HepG2 (cell line): Measurements from ENCODE around the gene MIF4GD. TPM values are rescaled to one million over a fixed set of nuclear protein-coding genes. Genes with fewer than 3 reads are reported as not detected.

Source experiments
- JUND ChIP-seq: sonication (generic); formaldehyde crosslinking; IDR thresholded peaks from 2 replicates; pipeline ENCODE4 v1.8.0; 2022; ENCODE audit warnings: mild to moderate bottlenecking, missing genetic modification reagents
- ONECUT2 ChIP-seq: sonication (generic); formaldehyde crosslinking; IDR thresholded peaks from 2 replicates; pipeline ENCODE4 v1.4.0; 2020; ENCODE audit warnings: missing genetic modification reagents
- RARG ChIP-seq: sonication (generic); formaldehyde crosslinking; IDR thresholded peaks from 2 replicates; pipeline ENCODE4 v1.4.0; 2020; ENCODE audit warnings: low read depth, mild to moderate bottlenecking, missing genetic modification reagents
- RNF2 ChIP-seq: fragments of 450-650 bp; conservative IDR thresholded peaks from 2 replicates; pipeline ENCODE4 v1.6.1; 2016; ENCODE audit warnings: low read depth
- ZNF138 ChIP-seq: sonication (generic); formaldehyde crosslinking; IDR thresholded peaks from 2 replicates; pipeline ENCODE4 v1.5.0; 2020; ENCODE audit warnings: mild to moderate bottlenecking, low read depth, missing genetic modification reagents
- ZNF230 ChIP-seq: sonication (generic); formaldehyde crosslinking; IDR thresholded peaks from 2 replicates; pipeline ENCODE4 v1.4.0; 2020; ENCODE audit warnings: mild to moderate bottlenecking, missing genetic modification reagents
- ZNF564 ChIP-seq: sonication (generic); formaldehyde crosslinking; IDR thresholded peaks from 2 replicates; pipeline ENCODE4 v1.8.1; 2023; ENCODE audit warnings: mild to moderate bottlenecking, missing genetic modification reagents
- ZNF777 ChIP-seq: sonication (generic); formaldehyde crosslinking; IDR thresholded peaks from 2 replicates; pipeline ENCODE4 v1.4.0; 2020; ENCODE audit warnings: missing genetic modification reagents
- ZSCAN21 ChIP-seq: sonication (generic); formaldehyde crosslinking; IDR thresholded peaks from 2 replicates; pipeline ENCODE4 v1.8.0; 2022; ENCODE audit warnings: mild to moderate bottlenecking, missing genetic modification reagents, moderate library complexity, borderline replicate concordance
- polyA plus RNA-seq, 8 experiments: library from polyadenylated mRNA; depleted of rRNA in 3 of 8; stranded (reverse) in 7 of 8; unstranded in 1 of 8; fragments of >200 nt; fragmentation: Illumina TruSeq in 4 of 8; extraction: Trizol in 4 of 8; gene quantifications; 2 replicates each; pipeline versions ENCODE4 v1.2.1 to v1.2.3, GENCODE V29; 2011 to 2016; ENCODE audit warnings: low read depth in 4 of 8, missing spikeins in 1 of 8, mixed read lengths in 1 of 8; ENCODE audit not compliant: insufficient read depth in 1 of 8
- total RNA-seq, 5 experiments: library from RNA; depleted of rRNA; stranded (reverse); fragments of >200 nt; fragmentation: Illumina TruSeq; extraction: Trizol; gene quantifications; 2 replicates each; pipeline ENCODE4 v1.2.3, GENCODE V29; 2016; ENCODE audit warnings: low read depth in 1 of 5
- TF ChIP-seq, protein P1 (sequence below): sonication (generic); formaldehyde crosslinking; IDR thresholded peaks from 2 replicates; pipeline ENCODE4 v1.4.0; 2020; ENCODE audit warnings: missing genetic modification reagents, borderline replicate concordance
- TF ChIP-seq, protein P2 (sequence below): sonication (generic); formaldehyde crosslinking; IDR thresholded peaks from 2 replicates; pipeline ENCODE4 v1.4.0; 2020; ENCODE audit warnings: missing genetic modification reagents, low read depth, mild to moderate bottlenecking, borderline replicate concordance
- TF ChIP-seq, protein P3 (sequence below): conservative IDR thresholded peaks from 2 replicates; pipeline ENCODE4 v1.6.1; 2018; ENCODE audit warnings: missing genetic modification reagents
- TF ChIP-seq, protein P4 (sequence below): sonication (generic); formaldehyde crosslinking; IDR thresholded peaks from 2 replicates; pipeline ENCODE4 v1.5.0; 2020; ENCODE audit warnings: mild to moderate bottlenecking, missing genetic modification reagents

MIF4GD gene
- total and polyA plus RNA-seq, 2 of the 13 experiments (the other 11 are each of a cell fraction or from before 2014, with no cell fraction given), result 14.0 to 28.0 TPM

DNA sequence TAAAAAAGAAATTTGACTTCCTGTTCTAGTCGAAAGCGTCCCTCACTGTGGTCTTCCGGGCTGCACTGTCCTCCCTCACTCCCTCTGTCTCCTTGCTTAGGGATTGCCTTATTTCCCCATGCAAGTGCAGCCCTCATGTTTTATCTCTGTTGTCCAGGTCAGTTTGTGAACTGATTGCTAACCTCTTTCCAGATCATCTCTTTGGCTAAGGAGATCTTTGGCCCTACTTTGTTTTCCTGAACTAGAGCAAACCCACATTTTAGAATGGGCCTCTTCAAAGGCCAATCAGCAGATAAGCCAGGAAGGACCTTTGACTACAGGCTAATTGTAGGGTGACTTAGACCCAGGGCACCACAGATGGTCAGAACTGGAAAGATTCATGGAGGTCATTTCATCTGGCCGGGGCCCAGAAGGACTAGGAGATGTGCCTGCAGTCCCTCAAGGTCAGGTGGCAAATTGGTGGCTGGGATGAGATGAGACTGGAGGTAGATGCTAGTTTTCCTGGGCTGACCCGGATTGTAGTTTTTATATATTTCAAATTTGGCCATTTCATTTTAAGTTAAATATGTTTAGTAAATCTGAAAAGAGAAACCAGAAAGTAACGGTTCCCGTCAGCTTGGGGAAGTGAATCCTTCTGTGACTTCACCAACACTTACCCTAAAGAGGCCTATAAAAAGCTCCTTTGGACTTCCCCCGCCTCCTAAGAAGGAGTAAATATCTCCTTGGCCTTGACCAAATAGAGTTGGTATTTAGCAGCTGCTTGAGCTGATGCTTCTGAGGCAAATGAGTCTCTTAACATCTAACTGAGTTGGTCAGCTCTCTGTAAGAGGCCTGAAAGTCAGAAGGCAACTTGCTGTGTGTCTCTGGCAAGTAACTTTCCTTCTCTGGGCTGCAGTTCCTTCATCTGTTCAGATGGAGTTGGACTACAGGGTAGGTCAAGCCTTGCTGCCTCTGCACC lies 24.4 kb upstream of the MIF4GD start (continued):
- TF ChIP-seq JUND (CRISPR knock-in tag), result 0 out of 2 replicates have a peak, but pooled peaks have one; percentile 33
- TF ChIP-seq ONECUT2 (CRISPR knock-in tag), result peak; percentile 48; the same call in 1 of the 2 replicates
- TF ChIP-seq, protein P1, sequence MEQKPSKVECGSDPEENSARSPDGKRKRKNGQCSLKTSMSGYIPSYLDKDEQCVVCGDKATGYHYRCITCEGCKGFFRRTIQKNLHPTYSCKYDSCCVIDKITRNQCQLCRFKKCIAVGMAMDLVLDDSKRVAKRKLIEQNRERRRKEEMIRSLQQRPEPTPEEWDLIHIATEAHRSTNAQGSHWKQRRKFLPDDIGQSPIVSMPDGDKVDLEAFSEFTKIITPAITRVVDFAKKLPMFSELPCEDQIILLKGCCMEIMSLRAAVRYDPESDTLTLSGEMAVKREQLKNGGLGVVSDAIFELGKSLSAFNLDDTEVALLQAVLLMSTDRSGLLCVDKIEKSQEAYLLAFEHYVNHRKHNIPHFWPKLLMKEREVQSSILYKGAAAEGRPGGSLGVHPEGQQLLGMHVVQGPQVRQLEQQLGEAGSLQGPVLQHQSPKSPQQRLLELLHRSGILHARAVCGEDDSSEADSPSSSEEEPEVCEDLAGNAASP (CRISPR knock-in tag), result peak; percentile 82; the same call in 1 of the 2 replicates
- TF ChIP-seq, protein P2, sequence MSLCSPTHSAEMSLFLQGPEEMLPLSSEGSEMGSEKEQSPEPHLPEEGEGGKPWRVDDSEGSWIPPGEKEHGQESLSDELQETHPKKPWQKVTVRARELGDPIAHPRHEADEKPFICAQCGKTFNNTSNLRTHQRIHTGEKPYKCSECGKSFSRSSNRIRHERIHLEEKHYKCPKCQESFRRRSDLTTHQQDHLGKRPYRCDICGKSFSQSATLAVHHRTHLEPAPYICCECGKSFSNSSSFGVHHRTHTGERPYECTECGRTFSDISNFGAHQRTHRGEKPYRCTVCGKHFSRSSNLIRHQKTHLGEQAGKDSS (CRISPR knock-in tag), result peak; percentile 38; the same call in 1 of the 2 replicates
- TF ChIP-seq, protein P3, sequence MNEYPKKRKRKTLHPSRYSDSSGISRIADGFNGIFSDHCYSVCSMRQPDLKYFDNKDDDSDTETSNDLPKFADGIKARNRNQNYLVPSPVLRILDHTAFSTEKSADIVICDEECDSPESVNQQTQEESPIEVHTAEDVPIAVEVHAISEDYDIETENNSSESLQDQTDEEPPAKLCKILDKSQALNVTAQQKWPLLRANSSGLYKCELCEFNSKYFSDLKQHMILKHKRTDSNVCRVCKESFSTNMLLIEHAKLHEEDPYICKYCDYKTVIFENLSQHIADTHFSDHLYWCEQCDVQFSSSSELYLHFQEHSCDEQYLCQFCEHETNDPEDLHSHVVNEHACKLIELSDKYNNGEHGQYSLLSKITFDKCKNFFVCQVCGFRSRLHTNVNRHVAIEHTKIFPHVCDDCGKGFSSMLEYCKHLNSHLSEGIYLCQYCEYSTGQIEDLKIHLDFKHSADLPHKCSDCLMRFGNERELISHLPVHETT (CRISPR knock-in tag), result 0 out of 2 replicates have a peak, but pooled peaks have one; percentile 19
- TF ChIP-seq RARG (CRISPR knock-in tag), result no peak
- no peak for TF ChIP-seq ZNF564
- TF ChIP-seq, protein P4, sequence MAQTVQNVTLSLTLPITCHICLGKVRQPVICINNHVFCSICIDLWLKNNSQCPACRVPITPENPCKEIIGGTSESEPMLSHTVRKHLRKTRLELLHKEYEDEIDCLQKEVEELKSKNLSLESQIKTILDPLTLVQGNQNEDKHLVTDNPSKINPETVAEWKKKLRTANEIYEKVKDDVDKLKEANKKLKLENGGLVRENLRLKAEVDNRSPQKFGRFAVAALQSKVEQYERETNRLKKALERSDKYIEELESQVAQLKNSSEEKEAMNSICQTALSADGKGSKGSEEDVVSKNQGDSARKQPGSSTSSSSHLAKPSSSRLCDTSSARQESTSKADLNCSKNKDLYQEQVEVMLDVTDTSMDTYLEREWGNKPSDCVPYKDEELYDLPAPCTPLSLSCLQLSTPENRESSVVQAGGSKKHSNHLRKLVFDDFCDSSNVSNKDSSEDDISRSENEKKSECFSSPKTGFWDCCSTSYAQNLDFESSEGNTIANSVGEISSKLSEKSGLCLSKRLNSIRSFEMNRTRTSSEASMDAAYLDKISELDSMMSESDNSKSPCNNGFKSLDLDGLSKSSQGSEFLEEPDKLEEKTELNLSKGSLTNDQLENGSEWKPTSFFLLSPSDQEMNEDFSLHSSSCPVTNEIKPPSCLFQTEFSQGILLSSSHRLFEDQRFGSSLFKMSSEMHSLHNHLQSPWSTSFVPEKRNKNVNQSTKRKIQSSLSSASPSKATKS, result no peak
- 0 out of 2 replicates have a peak, but pooled peaks have one; percentile 5 for TF ChIP-seq ZNF777 (CRISPR knock-in tag)
- TF ChIP-seq ZNF230 (CRISPR knock-in tag), result peak; percentile 59; the same call in 1 of the 2 replicates
- no peak for TF ChIP-seq ZNF138
- TF ChIP-seq ZSCAN21 (CRISPR knock-in tag), result peak; percentile 42; the same call in 1 of the 2 replicates
- TF ChIP-seq RNF2, result no peak
